Measurements from ENCODE around the gene RSPO4.

DNA sequence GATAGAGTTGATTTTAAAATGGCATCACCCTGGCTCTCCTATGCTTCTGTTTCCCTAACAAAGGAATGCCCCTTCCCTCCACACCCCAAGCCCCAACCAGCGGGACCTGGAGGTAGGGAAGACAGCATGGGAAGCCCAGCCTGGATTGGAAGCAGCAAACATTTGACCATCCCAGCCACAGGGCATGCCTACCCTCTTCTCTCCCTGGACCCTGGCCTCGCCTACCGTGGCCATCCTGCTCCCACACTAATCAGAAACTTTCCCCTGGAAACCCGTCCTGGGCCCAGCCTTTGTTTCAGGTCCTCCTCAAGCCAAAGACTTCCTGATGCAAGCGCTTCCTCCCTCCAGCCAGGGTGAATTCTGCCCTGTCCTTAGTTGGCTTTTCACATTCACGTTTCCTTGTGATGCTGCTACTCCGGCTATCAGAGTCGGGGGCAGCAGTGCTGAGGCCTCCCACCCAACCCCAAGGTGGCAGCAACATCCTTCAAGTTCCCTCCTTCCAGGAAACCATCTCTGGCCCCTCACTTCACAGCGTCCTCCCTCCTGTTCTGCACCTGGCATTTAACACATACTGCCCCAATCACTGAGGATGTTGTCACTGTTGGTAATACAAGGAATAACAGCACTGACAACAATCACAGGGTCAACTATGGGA is 67.8 kb downstream of the RSPO4 start:
- TF ChIP-seq, protein P1, sequence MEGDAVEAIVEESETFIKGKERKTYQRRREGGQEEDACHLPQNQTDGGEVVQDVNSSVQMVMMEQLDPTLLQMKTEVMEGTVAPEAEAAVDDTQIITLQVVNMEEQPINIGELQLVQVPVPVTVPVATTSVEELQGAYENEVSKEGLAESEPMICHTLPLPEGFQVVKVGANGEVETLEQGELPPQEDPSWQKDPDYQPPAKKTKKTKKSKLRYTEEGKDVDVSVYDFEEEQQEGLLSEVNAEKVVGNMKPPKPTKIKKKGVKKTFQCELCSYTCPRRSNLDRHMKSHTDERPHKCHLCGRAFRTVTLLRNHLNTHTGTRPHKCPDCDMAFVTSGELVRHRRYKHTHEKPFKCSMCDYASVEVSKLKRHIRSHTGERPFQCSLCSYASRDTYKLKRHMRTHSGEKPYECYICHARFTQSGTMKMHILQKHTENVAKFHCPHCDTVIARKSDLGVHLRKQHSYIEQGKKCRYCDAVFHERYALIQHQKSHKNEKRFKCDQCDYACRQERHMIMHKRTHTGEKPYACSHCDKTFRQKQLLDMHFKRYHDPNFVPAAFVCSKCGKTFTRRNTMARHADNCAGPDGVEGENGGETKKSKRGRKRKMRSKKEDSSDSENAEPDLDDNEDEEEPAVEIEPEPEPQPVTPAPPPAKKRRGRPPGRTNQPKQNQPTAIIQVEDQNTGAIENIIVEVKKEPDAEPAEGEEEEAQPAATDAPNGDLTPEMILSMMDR (IDR thresholded peaks at IDR 0.05; ENCODE audit: control extremely low read depth in 1 of 3, insufficient read depth in 1 of 3, low read depth in 1 of 3, low read length in 3 of 3) = peak; percentile 64 to 83 (median 67)
- TF ChIP-seq MAFK (IDR thresholded peaks at IDR 0.05; ENCODE audit: low read depth, low read length) (no peak), TAF1 (IDR thresholded peaks at IDR 0.05; ENCODE audit: low read depth, low read length) (no peak), JUND (IDR thresholded peaks at IDR 0.05; ENCODE audit: low read length) (no peak), EZH2 (IDR thresholded peaks at IDR 0.05; ENCODE audit: low read depth, low read length, severe bottlenecking) (no peak), PHF8 (conservative IDR thresholded peaks at IDR 0.05; ENCODE audit: low read depth, low read length) (no peak), RAD21 (IDR thresholded peaks at IDR 0.05 in 1 of 2, conservative IDR thresholded peaks at IDR 0.05 in 1 of 2; ENCODE audit: low read depth in 2 of 2, low read length in 2 of 2) (peak; percentile 69 to 80), GTF2F1 (IDR thresholded peaks at IDR 0.05; ENCODE audit: borderline replicate concordance, low read depth, low read length) (no peak)

Measured in H1 (cell line).